SKM-1 (cell line): ENCODE data around the gene TRPM7.
"Not testable (repeated sequence)": the region's sequence is repeated elsewhere in the genome, so short reads cannot be mapped to it uniquely, and the experiment has no call there.

Experiments used
- DNase-seq: peaks from one replicate; lab custom pipeline; 2025; ENCODE audit not compliant: unreplicated experiment; lab: John Stamatoyannopoulos, UW

The TRPM7 gene, protein sequence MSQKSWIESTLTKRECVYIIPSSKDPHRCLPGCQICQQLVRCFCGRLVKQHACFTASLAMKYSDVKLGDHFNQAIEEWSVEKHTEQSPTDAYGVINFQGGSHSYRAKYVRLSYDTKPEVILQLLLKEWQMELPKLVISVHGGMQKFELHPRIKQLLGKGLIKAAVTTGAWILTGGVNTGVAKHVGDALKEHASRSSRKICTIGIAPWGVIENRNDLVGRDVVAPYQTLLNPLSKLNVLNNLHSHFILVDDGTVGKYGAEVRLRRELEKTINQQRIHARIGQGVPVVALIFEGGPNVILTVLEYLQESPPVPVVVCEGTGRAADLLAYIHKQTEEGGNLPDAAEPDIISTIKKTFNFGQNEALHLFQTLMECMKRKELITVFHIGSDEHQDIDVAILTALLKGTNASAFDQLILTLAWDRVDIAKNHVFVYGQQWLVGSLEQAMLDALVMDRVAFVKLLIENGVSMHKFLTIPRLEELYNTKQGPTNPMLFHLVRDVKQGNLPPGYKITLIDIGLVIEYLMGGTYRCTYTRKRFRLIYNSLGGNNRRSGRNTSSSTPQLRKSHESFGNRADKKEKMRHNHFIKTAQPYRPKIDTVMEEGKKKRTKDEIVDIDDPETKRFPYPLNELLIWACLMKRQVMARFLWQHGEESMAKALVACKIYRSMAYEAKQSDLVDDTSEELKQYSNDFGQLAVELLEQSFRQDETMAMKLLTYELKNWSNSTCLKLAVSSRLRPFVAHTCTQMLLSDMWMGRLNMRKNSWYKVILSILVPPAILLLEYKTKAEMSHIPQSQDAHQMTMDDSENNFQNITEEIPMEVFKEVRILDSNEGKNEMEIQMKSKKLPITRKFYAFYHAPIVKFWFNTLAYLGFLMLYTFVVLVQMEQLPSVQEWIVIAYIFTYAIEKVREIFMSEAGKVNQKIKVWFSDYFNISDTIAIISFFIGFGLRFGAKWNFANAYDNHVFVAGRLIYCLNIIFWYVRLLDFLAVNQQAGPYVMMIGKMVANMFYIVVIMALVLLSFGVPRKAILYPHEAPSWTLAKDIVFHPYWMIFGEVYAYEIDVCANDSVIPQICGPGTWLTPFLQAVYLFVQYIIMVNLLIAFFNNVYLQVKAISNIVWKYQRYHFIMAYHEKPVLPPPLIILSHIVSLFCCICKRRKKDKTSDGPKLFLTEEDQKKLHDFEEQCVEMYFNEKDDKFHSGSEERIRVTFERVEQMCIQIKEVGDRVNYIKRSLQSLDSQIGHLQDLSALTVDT (N-terminal part only)

GRCh38 chr15:50686469-50687301 lies at the start of gene TRPM7:
TRPM7 (minus strand) TSS chr15:50686797; CDS start chr15:50686533, 264 bp downstream.
- peak; percentile 74 for DNase-seq

DNA sequence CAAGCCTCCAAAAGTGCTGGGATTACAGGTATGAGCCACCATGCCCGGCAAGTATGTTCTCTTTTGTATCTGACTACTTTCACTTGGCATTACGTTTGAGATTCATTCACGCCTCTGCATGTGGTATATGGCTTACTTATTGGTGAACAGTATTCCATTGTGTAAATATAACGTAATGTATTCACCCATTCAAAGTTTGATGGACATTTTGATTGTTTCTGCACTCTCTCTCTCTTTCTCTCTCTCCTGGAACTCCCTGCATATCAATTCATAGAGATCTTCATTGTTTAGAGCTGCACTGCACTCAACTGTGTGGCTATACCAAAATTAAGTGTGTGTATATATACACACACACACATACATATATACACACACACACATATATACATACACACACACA lies 48.6 kb upstream of the TRPM7 start:
- no peak for DNase-seq

DNA sequence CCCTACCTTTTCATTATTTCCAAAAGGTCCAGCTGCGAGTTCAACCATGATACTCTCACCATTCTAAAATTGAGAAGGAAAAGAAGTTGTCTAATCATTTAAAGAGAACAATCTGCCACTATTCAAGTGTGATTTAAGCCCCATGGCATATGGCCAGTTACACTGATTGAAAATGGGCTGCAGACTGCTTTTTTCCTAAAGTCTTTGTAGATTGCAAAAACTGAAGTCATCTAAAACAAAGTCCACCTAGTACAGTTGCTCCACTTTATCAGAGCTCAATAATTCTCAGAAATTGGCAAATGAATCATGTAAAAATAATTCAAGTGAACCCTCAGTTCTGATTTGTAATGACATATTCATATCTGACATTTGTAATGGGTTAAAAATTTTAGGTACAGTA lies 39.7 kb upstream of the TRPM7 start:
- DNase-seq: no peak

DNA sequence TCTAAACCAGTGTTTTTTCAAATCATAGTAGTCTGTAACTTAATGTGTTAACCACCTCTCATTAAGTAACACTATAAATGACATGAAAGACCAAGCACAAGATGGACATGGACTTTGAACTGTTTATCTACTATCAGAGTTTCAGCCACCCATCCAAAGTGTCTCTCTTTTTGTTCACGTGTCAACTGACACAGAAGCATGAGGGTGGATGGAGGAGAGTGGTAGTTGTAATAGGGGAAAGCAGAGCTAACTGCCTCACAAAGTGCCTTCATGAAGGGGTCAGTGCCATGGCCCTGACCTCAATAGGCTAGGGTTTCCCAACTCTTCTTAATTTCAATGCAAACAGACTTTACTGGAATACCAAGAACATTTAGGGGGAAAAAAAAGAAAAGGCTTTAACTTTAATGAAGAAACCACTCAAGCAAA lies 32.1 kb upstream of the TRPM7 start:
- no peak for DNase-seq

DNA sequence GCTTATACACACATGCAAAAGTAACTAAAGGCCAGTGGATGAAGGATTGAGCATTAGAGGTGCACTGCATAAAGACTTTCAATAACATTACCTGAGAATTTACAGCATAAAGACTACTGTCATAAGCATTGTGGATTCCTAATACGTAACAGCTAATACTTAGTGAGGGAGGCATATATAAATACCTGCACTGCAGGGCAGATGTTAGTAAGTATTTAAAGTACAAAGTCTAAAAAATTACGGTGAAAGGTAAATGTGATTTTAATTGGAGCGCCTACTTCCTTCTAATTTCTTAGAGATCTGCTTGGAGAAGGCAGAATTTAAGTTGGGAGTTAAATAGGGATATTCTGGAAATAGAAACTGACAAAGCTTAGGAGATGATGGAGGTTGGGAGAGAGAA lies 25.4 kb upstream of the TRPM7 start:
- DNase-seq: no peak

GRCh38 chr15:50710585-50710984 lies 24.0 kb upstream of the TRPM7 start:
- no peak for DNase-seq

GRCh38 chr15:50707878-50708427 lies 21.4 kb upstream of the TRPM7 start:
- DNase-seq: no peak

DNA sequence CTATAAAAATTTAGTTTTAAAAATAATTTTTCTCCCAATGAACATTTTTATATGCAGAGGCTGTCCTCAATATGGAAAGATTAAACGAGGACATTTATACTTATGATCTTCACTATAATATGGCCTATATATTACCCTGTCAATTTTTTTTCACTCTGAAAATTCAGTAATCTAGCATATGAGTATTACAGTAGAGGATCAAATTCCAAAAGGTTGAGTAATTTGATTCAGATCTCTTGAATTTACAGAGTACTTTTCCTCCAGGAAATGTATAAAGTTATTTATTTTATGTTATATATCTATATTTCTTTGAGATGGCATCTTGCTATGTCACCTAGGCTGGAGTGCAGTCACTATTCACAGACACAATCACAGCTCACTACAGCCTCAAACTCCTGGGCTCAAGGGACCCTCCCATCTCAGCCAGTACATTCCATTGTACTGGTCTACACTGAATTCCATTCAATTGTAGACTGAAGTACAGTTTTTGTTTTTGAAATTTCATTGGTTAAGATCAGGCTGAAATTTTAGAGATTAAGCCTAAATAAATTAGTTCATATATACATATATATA lies 16.3 kb upstream of the TRPM7 start:
- no peak for DNase-seq

- no peak for DNase-seq
Observed at GRCh38 chr15:50698101-50698500, 11.5 kb upstream of the TRPM7 start.

- no peak for DNase-seq
Observed at GRCh38 chr15:50697109-50697797, 10.7 kb upstream of the TRPM7 start.

DNA sequence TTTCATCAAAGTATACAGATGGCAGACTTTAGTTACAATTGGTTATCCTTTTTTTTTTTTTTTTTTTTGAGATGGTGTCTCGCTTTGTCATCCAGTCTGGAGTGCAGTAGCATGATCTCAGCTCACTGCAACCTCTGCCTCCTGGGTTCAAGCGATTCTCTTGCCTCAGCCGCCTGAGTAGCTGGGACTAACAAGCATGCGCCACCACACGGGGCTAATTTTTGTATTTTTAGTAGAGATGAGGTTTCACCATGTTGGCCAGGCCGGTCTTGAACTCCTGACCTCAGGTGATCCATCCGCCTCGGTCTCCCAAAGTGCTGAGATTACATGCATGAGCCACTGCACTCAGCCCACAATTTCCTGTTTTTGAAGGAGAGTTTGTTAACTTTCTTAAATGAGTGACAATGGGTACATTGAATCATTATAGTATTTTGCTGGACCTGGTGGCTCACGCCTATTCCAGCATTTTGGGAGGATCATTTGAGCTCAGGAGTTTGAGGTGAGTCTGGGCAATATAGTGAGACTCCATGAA lies 8.1 kb upstream of the TRPM7 start:
- not testable (repeated sequence) for DNase-seq

DNA sequence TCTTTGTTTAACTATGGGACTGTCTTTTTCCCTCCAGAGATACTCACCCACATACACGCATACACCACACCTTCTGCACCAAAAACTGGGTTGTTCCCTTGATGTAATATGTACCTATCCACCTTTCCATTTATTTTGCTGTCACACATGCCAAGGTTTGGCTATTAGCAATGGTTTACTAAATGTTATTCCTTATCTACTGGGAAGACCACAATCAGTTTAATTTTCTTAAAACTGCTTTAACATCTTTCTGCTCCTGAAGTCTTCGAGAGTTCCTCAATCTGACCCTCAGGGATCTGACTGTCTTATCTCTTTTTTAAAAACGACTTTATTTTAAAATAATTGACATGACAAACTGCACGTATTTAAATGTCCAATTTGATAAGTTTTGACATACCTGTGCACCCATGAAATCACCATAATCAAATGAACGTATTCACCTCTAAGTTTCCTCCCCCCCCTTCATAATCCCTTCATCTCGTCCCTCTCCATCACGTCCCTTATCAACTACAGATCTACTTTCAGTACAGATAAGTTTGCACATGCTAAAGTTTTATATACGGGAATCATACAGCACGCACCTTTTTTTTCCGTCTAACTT lies 805 bp upstream of the TRPM7 start:
- DNase-seq: no peak

DNA sequence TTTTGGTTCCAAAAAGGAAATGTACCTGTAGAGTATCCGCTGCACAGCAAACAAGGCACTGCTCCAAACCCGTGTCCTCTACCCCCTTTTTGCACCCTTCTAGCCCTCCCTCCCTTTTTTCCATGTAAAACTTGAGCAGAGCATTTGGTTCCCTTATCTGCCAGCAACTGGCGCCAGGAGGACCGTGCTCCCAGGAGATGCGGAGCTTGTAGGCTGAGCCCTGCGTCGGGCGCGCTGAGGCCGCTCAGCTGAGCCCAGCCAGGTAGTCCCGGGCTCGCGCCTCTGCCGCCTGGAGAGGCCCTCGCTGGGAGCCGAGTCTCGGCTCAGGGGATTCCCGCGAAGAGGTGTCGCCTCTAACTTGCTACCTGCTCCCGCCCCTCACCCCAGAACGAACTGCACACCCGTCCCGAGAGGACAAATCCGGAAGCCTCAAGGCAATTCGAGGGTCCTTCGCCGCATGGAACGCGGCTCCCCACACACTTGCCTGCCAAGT lies 575 bp downstream of the TRPM7 start:
- DNase-seq: peak; percentile 36

DNA sequence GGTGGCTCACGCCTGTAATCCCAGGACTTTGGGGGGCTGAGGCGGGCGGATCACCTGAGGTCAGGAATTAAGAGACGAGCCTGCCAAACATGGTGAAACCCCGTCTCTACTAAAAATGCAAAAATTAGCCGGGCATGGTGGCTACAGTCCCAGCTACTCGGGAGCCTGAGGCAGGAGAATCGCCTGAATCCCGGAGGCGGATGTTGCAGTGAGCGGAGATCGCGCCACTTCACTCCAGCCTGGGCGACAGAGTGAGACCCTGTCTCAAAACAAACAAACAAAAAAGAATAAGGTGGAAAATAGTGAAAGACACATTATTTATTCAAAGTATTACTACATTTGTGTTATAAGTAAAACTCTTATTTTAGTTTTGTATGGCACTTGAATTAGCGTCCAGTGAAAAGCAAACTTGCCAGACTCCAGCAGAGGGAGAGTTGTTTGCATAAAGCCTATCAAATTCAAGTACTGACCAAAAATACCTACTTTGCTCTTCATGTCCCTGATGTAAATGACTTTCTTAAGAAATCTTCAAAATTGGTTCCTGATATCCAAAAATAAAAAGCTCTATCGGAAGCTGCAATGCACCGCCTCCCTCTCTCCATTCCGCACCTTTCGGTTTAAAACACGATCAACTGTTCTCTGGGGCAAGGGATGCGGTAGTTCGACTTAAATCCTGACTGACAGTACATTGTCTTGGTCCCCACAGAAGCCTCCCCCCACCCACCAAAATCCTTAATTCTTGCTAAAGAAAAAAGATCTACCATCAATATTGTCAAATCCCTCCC lies 1.2 kb downstream of the TRPM7 start:
- DNase-seq: no peak

GRCh38 chr15:50681467-50681866 lies 5.1 kb downstream of the TRPM7 start:
- DNase-seq: no peak

GRCh38 chr15:50676799-50677483 lies 9.7 kb downstream of the TRPM7 start:
- no peak for DNase-seq

- no peak for DNase-seq
Observed at GRCh38 chr15:50675535-50676144, 11.0 kb downstream of the TRPM7 start.
